Heart left ventricle (tissue), 16 donors: ENCODE measurements around the gene E2F3. TPM values are rescaled to one million over a fixed set of nuclear protein-coding genes. Genes with fewer than 3 reads are reported as not detected.

Experiments
- ATAC-seq, 4 donors: fragments of 200-7000 bp; cut with Tn5 transposase; one replicate each; pipeline ENCODE4 v1.9.1; 2020 to 2022; ENCODE audit warnings: moderate library complexity in 4 of 4, mild to moderate bottlenecking in 3 of 4, moderate number of reproducible peaks in 1 of 4
- DNase-seq, 5 donors: peaks; one replicate each; pipeline ENCODE4 v3.0.0-alpha.2; 2020
- H3K27ac ChIP-seq, 12 donors: fragments of 200-600 bp; sonication (generic) in 4 of 12; one replicate each; pipeline versions ENCODE4 v1.5.0 to v1.8.0; 2016 to 2022; ENCODE audit warnings: mild to moderate bottlenecking in 2 of 12
- H3K27me3 ChIP-seq, 9 donors: fragments of 200-600 bp; sonication (generic) in 2 of 9; one replicate each; pipeline versions ENCODE4 v1.5.1 to v1.8.0; 2016 to 2022; ENCODE audit warnings: mild to moderate bottlenecking in 3 of 9
- H3K36me3 ChIP-seq, 9 donors: fragments of 200-600 bp; sonication (generic) in 2 of 9; one replicate each; pipeline versions ENCODE4 v1.5.0 to v1.8.0; 2018 to 2022; ENCODE audit warnings: mild to moderate bottlenecking in 2 of 9
- H3K4me1 ChIP-seq, 12 donors: fragments of 200-600 bp; sonication (generic) in 4 of 12; one replicate each; pipeline versions ENCODE4 v1.5.0 to v1.8.0; 2016 to 2022; ENCODE audit warnings: mild to moderate bottlenecking in 3 of 12
- H3K4me3 ChIP-seq, 12 donors: fragments of 200-600 bp; sonication (generic) in 4 of 12; one replicate each; pipeline versions ENCODE4 v1.5.0 to v1.8.0; 2017 to 2022; ENCODE audit warnings: mild to moderate bottlenecking in 9 of 12, moderate library complexity in 4 of 12
- H3K9me3 ChIP-seq, 12 donors: fragments of 200-600 bp; sonication (generic) in 4 of 12; one replicate each; pipeline versions ENCODE4 v1.5.0 to v1.8.0; 2016 to 2022; ENCODE audit warnings: mild to moderate bottlenecking in 1 of 12
- CTCF ChIP-seq, 12 donors: fragments of 200-600 bp; sonication (generic) in 4 of 12; IDR thresholded peaks; one replicate each; pipeline versions ENCODE4 v1.5.0 to v1.8.0; 2018 to 2022; ENCODE audit warnings: antibody characterized with exemption in 12 of 12, mild to moderate bottlenecking in 5 of 12
- POLR2A ChIP-seq, 2 donors: fragments of 450-650 bp; IDR thresholded peaks; one replicate each; pipeline ENCODE4 v1.6.1; 2017; ENCODE audit warnings: antibody characterized with exemption in 2 of 2, mild to moderate bottlenecking in 2 of 2, moderate library complexity in 2 of 2
- WGBS, 4 donors: extraction: QIAGEN DNeasy Blood & Tissue Kit in 2 of 4; methylation state at CpG; one replicate each; pipeline versions ENCODE4 v1.1.5 to v1.1.7; 2013 to 2018; 5-methylcytosine and 5-hydroxymethylcytosine counted together
- intact Hi-C, 10 donors: fragments of 100-400 bp; cut with DNase I; formaldehyde crosslinking; loops; one replicate each; pipeline versions ENCODE4 v1.11.1 to v1.14.2; 2022
- polyA plus RNA-seq, 2 donors: library from polyadenylated mRNA; stranded (reverse); fragments of 200-250 nt; gene quantifications; one replicate each; pipeline ENCODE4 v1.2.3, GENCODE V29; 2013
- total RNA-seq, 9 donors: library from RNA; depleted of rRNA in 2 of 9; stranded (reverse); fragments of >200 nt in 2 of 9; fragmentation: NEBNext Ultra II Directional in 3 of 9; extraction: Animal tissue kit (Norgen Biotek cat#: 25700) in 3 of 9; gene quantifications; one replicate each; pipeline versions ENCODE4 v1.1.0 to v1.2.4, GENCODE V29; 2016 to 2023
- donor health status: ischemic (EF 13 %, LVEDD 7.1; RV severe dilation, severe dysfunction).
- donor health status: healthy with polysubstance abuse.
- donor health status: DM: no; HTN: yes; CAD: no.
- donor health status: DM: no; HTN: no; CAD: no.
- donor health status: ischemic (EF 25% LVEDD 6.9; RV normal size, moderate dysfunction).
- donor health status: ischemic (EF 25% LVEDD 5.7; RV mildly dilated, moderate dysfunction).
- donor health status: healthy.
- donor health status: DM: yes; HTN: yes; CAD: no.
- donor health status: ischemic (EF 35%, LVEDD 5.7; RV mildly dilated, moderate dysfunction).
- donor health status: nonischemic (EF 11% LVEDD 7.7; RV severe dilation, severe dysfunction).
- donor health status: DM: yes; HTN: yes; CAD: no.
- donor health status: PGD.
- donor health status: ischemic (EF 29% LVEDD 5.4; RV normal size, mild dysfunction).
- donor health status: nonischemic (EF 23%, LVEDD 6.1; RV moderate dilation, normal function).

E2F3 gene
- total and polyA plus RNA-seq, 11 donors, result 2.7 to 13.8 (median 6.7) TPM

GRCh38 chr6:20538907-20539306, 137.2 kb downstream of the E2F3 start:
- H3K9me3 ChIP-seq, result no peaks in the 10 kb centered on the region
- no peak overlapping the region for H3K27ac ChIP-seq
- intact Hi-C loops, result loop anchor here in 1 of 10 donors (10.0 kb wide), 1 partner anchor 444 kb away; no protein-coding TSS in a partner anchor
- DNase-seq (no peak), ATAC-seq (no peak)
- H3K4me1 ChIP-seq, result peaks cover 0 to 30% (median 7%) of the 10 kb centered on the region in 12 donors
- no peaks in the 10 kb centered on the region for H3K27me3 ChIP-seq
- H3K4me3 ChIP-seq, result no peak overlapping the region
- TF ChIP-seq POLR2A (IDR thresholded peaks at IDR 0.05) (no peak), CTCF (IDR thresholded peaks at IDR 0.05) (no peak)
- peaks cover 0 to 41% (median 9%) of the 10 kb centered on the region in 9 donors for H3K36me3 ChIP-seq
- 68 to 74% (median 72%) methylated on average over 4 of the region's 4 CpGs for WGBS, 4 donors

- Histone ChIP-seq H3K4me1 (peaks cover 0 to 30% (median 7%) of the 10 kb centered on the region in 12 donors), H3K27me3 (no peaks in the 10 kb centered on the region), H3K36me3 (peaks cover 0 to 41% (median 9%) of the 10 kb centered on the region in 9 donors), H3K9me3 (no peaks in the 10 kb centered on the region), H3K27ac (no peak overlapping the region), H3K4me3 (no peak overlapping the region)
- intact Hi-C loops, result loop anchor here in 1 of 10 donors (10.0 kb wide), 1 partner anchor 445 kb away; no protein-coding TSS in a partner anchor
- ATAC-seq (no peak), DNase-seq (no peak)
- 82 to 100% (median 98%) methylated on average over 2 of the region's 2 CpGs for WGBS, 4 donors
- no peak for TF ChIP-seq POLR2A (IDR thresholded peaks at IDR 0.05)
- TF ChIP-seq CTCF (IDR thresholded peaks at IDR 0.05), result no peak
Measured at GRCh38 chr6:20539387-20539786, 137.7 kb downstream of the E2F3 start.

- Histone ChIP-seq H3K4me3 (no peak overlapping the region), H3K4me1 (peaks cover 0 to 19% (median under 1%) of the 10 kb centered on the region in 12 donors), H3K27ac (no peak overlapping the region), H3K9me3 (no peaks in the 10 kb centered on the region), H3K27me3 (no peaks in the 10 kb centered on the region), H3K36me3 (peaks cover 0 to 47% (median 12%) of the 10 kb centered on the region in 9 donors)
- DNase-seq (no peak), ATAC-seq (peak in 3 of 4 donors; percentile 20 to 65 (median 51))
- intact Hi-C loops, result no loop called here
- no peak for TF ChIP-seq POLR2A (IDR thresholded peaks at IDR 0.05)
- TF ChIP-seq CTCF (IDR thresholded peaks at IDR 0.05), result no peak
- WGBS, 4 donors, result 76 to 86% (median 81%) methylated on average over 5 of the region's 5 CpGs
Measured at GRCh38 chr6:20540683-20541082, 139.0 kb downstream of the E2F3 start.

GRCh38 chr6:20541382-20541781, 139.7 kb downstream of the E2F3 start:
- Histone ChIP-seq H3K36me3 (peaks cover 0 to 49% (median 18%) of the 10 kb centered on the region in 9 donors), H3K27ac (no peak overlapping the region)
- TF ChIP-seq POLR2A (IDR thresholded peaks at IDR 0.05), result no peak
- no peak for TF ChIP-seq CTCF (IDR thresholded peaks at IDR 0.05)

More at GRCh38 chr6:20541382-20541781, 139.7 kb downstream of the E2F3 start:
- 93 to 99% (median 98%) methylated on average over 3 to 6 of the region's 6 CpGs for WGBS, 4 donors
- Histone ChIP-seq H3K27me3 (no peaks in the 10 kb centered on the region), H3K4me3 (no peak overlapping the region), H3K4me1 (peaks cover 0 to 15% (median 0%) of the 10 kb centered on the region in 12 donors), H3K9me3 (no peaks in the 10 kb centered on the region)
- DNase-seq (no peak), ATAC-seq (no peak)
- intact Hi-C loops, result no loop called here
